Suprapubic skin (tissue), 3 donors: ENCODE data around the gene ULK4.

Experiments used
- POLR2A ChIP-seq, 2 donors: fragments of 450-650 bp; IDR thresholded peaks; one replicate each; pipeline ENCODE4 v1.6.1; 2017; ENCODE audit warnings: antibody characterized with exemption in 2 of 2, mild to moderate bottlenecking in 2 of 2, moderate library complexity in 2 of 2
- TF ChIP-seq, protein P1 (sequence below), 2 donors: fragments of 200-600 bp in 1 of 2; fragments of 450-650 bp in 1 of 2; sonication (generic) in 1 of 2; IDR thresholded peaks; one replicate each; pipeline ENCODE4 v1.5.1; 2016 to 2019; ENCODE audit warnings: antibody characterized with exemption in 2 of 2, mild to moderate bottlenecking in 1 of 2, moderate library complexity in 1 of 2

DNA sequence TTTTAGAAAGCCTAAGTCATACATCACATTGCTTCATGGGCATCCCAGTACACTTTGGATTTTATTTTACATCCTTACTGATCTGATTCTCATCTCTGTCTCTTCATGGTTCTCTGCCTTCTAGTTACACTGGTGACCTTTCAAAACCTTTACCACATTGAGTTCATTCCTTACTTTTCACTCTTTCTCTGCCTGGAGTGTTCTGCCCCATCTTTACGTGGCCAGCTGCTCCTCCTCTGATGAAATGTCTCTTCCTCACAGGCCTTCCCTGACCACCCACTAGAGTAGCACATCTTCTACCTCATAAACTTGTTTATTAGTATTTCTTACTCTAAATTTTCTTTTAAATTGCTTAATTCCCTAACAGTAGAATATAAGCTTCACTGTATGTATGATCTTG is 744.9 kb downstream of the ULK4 start:
- TF ChIP-seq POLR2A (IDR thresholded peaks at IDR 0.05), result no peak
- TF ChIP-seq, protein P1, sequence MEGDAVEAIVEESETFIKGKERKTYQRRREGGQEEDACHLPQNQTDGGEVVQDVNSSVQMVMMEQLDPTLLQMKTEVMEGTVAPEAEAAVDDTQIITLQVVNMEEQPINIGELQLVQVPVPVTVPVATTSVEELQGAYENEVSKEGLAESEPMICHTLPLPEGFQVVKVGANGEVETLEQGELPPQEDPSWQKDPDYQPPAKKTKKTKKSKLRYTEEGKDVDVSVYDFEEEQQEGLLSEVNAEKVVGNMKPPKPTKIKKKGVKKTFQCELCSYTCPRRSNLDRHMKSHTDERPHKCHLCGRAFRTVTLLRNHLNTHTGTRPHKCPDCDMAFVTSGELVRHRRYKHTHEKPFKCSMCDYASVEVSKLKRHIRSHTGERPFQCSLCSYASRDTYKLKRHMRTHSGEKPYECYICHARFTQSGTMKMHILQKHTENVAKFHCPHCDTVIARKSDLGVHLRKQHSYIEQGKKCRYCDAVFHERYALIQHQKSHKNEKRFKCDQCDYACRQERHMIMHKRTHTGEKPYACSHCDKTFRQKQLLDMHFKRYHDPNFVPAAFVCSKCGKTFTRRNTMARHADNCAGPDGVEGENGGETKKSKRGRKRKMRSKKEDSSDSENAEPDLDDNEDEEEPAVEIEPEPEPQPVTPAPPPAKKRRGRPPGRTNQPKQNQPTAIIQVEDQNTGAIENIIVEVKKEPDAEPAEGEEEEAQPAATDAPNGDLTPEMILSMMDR (IDR thresholded peaks at IDR 0.05), result no peak
